Stimulated activated CD8-positive, alpha-beta memory T cell treated with anti-CD3 and anti-CD28 coated beads, Interleukin-2, amount 100 ng/mL, for 48 hours (primary cell): Measurements from ENCODE around the gene AMMECR1L.
"Not testable (repeated sequence)": the region's sequence is repeated elsewhere in the genome, so short reads cannot be mapped to it uniquely, and the experiment has no call there.

Source experiments
- DNase-seq, 2 donors: peaks; one replicate each; pipeline ENCODE4 v3.0.0-alpha.2; 2020; ENCODE audit warnings: low read depth in 2 of 2

The AMMECR1L gene

DNA sequence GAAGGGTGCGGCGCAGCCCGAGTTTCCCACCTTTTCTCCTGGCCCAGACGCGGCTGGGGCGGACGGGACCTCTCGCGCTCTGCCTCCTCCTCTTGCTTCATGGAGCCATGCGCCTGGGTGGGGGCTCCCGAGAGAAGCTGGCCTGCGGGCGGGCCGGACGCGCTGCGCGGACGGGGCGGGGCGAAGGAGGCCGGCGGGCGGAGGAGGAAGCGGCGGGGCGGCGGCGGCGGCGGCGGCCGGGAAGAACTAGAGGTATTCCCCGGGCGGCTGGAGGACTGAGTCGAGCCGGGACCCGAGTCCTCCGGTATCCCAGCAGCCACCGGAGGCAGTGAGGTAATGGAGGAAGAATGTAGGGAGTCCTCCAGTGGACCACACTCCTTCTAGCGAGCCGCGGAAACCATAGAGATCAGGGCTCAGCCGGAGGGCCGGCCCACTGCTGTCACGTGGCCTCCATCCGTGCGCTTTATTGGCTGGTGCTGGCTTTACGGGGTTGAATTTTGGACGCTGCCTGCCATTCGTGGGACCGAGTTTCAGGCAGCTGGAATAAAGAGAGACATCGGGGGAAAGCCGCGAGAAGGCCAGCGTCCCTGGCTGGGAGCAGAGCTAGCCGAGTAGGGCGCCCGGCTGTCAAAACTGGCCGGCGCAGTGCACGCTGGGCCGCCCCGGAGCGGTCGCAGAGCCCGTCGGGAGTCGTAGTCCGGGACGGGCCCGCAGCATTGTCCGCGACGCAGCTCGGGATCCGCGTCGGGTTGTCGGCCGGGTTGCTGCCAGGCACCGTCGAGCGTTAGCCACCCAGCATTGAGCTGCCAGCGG is at the start of gene AMMECR1L:
TSS of gene AMMECR1L (minus strand) at position 177 of the 813 bp plus-strand sequence. CDS start 11,722 bp downstream, outside the sequence.
- DNase-seq = peak; percentile 51 to 58

DNA sequence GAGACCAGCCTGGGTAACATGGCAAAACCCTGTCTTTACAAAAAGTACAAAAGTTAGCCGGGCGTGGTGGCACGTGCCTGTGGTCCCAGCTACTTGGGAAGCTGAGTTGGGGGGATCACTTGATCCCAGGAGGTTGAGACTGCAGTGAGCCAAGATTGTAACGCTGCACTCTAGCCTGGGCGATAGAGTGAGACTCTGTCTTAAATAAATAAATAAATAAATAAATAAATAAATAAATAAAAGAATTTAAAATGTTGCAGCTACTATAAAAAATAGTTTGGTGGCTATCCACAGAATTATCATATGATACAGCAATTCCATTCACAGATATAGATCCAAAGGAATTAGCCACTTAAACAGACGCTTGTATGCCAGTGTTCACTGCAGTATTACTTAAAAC is 49.6 kb upstream of the AMMECR1L start:
- DNase-seq = no peak

DNA sequence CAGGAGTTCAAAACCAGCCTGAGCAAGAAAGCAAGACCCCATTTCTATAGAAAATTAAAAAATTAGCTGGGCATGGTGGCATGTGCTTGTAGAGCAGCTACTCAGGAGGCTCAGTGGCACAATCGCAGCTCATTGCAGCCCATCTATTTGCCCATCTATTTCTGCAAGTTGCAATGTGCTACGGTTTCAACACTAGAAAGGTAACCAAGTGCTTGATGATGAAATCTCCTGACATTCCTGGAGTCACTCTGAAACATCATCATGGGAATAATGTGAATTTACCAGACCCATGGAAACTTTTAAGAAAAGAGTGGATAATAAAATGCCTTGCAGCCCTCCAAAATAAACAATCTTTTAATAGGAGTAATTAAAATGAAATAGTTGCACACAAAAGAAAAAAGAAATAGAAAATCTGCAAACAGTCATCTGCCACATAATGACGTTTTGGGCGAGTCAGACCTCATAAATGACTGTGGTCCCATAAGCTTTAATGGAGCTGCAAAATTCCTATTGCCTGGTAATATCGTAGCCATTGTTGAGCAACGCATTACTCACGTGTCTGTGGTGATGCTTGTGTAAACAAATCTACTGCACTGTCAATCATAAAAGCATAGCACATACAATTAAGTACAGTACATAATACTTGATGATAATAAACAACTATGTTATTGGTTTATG is 46.6 kb upstream of the AMMECR1L start:
- no peak for DNase-seq

DNA sequence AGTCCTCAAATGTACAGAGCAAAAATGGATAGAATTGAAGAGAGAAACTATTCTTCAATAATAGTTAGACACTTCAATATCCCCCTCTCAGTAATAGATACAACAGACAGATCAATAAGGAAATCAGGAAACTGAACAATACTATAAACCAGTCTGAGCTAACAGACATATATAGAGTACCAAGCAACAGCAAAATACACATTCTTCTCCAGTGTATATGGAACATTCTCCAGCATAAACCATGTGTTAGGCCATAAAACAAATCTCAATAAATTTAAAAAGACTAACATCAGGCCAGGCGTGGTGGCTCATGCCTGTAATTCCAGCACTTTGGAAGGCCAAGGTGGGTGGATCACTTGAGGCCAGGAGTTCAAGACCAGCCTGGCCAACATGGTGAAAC is 43.7 kb upstream of the AMMECR1L start:
- DNase-seq = no peak

DNA sequence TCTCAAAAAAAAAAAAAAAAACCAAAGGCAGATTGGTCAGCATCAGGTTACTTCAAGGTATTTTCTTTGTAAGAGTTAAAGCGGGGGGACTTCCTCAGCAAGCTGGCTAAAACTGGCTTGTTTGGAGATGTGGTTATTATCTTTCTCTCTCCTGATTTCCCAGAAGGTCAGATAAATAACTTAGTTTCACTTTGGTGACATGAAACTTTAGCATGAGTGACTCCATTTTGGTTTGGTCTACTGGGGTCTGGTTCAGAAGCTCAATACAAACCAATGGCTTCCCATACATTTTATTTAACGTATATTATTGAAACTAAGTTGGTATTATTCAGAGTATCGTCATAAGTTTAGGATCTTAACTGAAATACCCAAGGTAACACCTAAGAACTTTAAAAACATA is 41.6 kb upstream of the AMMECR1L start:
- no peak for DNase-seq

DNA sequence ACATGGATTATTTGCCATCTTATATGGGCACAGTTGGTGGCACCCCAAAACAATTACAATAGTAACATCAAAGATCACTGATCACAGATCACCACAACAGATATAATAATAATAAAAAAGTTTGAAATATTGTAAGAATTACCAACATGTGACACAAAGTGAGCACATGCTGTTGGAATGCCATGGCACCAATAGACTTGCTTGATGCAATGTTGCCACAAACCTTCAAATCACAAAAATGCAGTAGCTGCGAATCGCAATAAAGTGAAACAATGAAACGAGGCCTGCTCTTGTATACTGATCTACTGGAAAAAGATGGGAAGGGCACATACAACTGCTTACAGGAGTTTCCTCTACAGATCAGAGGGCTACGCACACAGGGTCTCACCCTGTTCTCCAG is 32.2 kb upstream of the AMMECR1L start:
- no peak for DNase-seq

DNA sequence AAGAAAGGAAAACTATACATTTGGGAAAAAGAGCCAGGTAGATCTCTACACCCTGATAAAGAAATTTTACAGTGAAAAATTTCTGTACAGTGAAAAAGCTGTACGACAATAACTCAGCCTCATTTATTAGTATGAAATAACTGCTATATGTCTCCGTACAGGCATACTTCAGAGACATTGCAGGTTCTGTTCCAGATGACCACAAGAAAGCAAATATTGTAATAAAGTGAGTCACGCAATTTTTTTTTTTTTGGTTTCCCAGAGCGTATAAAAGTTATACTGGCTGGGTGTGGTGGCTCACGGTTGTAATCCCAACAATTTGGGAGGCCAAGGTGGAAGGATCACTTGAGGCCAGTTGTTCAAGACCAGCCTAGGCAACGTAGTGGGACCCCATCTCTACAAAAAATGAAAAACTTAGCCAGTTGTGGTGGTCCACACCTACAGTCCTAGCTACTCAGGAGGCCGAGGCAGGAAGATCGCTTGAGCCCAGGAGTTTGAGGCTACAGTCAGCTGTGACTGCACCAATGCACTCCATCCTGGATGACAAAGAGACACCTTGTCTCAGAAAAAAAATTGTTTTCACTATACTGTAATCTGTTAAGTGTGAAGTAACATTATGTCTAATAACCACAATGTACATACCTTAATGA is 28.2 kb upstream of the AMMECR1L start:
- no peak for DNase-seq

DNA sequence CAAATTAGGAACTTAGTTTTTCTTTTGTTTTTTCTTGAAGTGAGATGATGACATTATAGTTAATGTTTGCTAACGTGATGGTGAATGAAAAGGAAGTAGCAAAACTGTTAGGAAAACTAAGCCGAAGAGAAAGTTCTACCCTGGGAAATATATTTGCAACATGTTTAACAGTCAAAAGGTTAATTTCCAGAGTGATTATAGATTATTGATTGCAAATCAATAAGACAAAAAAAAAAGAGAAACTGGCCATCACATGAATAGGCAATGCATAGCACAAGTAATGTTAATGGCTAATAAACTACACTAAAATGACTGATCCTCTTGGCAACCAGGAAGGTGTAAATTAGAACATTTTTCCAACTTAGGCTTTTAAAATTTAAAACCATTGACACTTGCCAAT is 26.0 kb upstream of the AMMECR1L start:
- DNase-seq = no peak

DNA sequence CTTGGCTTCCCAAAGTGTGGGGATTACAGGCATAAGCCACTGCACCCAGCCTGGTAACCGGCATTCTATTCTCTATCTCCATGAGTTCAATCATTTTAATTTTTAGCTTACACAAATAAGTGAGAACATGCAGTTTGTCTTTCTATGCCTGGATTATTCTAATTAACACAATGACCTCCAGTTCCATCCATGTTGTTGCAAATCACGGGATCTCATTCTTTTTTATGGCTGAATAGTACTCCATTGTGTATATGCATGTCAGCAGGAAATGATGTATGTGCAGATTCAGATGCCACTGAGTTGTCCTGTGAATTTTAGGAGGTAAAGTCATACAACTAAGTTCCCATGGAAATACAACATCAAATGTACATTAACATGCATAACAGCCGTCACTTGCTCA is 24.7 kb upstream of the AMMECR1L start:
- DNase-seq = no peak

DNA sequence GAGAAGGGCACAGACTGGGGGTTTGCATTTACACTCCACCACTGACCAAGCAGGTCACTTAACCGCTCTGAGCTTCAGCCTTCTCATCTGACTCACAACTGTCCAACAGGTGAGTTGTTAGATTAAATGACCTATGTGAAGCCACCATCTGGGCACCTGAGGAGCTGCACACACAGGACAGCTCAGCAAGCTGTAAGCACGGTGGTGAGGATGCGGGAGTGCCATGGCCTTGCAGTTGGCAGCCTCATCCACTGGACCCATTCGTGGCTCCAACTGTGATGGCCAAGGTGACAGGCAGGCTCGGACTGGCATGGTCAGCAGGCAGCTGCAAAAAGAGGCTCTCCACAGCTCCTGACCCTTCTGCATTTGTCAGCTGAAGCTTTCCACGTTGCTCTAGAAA is 23.3 kb upstream of the AMMECR1L start:
- DNase-seq = no peak

DNA sequence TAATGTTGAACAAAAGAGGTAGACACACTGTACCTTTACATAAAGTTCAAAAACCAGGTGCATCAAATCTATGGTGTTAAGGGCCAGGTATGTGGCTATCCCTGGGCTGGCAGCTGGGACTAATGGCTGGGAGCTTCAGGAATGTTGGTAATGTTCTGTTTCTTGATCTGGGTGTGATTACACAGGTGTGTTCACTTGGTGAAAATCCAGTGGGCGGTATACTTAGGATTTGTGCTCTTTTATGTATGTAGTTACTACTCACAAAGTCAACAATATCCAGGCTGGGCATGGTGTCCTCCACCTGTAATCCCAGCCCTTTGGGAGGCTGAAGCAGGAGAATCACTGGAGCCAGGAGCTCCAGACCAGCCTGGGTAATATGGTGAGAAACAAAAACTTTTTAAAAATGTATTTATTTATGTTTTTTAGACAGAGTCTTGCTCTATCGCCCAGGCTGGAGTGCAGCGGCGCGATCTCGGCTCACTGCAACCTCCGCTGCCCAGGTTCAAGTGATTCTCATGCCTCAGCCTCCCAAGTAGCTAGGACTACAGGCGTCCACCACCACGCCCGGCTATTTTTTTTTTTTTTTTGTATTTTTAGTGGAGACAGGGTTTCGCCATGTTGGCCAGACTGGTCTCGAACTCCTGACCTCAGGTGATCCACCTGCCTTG is 22.1 kb upstream of the AMMECR1L start:
- not testable (repeated sequence) for DNase-seq

DNA sequence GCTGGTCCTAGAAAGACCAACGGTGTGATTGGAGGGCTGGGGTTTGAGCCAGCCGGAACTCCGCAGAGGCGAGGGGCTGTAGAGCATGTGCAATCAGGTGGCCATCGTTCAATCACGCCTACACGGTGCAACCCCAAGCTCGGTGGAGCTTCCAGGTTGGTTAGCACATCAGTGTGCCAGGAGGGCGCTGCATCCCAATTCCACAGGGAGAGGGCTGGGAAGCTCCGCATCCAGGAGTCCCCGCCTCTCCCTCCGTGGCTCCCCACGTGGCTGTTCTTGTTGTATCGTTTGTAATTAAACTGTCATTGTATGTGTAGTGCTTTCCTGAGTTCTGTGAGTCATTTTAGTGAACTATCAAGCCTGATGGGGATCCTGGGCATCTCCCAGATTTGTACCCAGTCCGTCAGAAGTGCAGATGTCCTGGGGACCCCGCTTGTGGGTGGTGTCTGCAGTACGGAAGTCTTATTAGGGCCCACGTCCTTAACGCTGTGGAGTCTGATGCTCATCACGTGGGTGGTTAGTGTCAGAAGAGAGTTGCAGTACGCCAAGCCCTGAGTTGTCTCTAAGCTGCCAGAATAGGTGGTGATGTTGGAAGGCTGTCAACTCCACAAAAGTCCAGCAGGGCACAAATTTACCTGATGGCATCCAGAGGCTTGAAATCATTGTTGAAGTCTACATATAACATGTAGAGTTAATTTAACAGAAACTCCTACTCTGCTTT is 20.6 kb upstream of the AMMECR1L start:
- DNase-seq = no peak

DNA sequence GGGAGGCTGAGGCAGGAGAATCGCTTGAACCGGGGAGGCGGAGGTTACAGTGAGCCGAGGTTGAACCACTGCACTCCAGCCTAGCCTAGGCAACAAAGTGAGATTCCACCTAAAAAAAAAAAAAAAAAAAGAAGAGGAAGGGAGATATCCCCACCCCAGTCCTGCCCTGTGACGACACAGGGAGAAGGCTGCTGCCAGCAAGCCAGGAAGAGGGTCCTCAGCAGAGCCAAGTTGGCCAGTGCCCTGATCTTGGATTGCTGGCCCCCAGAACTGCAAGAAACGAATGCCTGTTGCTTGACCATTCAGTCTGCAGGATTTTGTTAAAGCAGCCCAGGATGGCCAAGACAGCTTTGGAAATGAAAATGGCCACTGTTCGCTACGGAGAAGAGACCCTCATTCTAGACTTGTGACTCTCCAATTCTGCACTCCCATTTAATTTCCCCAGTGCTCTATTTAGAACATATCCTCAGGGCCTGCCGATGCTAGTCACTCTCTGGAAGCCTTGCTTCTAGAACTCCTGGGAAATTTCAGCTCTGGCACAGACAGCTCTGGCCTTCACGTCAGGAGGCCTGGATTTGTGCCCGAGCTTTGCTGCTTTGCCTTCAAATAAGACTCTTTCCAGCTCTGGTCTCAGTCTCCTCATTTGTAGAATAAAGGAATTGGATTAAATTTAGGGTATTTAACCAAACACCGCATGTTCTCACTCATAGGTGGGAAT is 15.7 kb upstream of the AMMECR1L start:
- DNase-seq = no peak

DNA sequence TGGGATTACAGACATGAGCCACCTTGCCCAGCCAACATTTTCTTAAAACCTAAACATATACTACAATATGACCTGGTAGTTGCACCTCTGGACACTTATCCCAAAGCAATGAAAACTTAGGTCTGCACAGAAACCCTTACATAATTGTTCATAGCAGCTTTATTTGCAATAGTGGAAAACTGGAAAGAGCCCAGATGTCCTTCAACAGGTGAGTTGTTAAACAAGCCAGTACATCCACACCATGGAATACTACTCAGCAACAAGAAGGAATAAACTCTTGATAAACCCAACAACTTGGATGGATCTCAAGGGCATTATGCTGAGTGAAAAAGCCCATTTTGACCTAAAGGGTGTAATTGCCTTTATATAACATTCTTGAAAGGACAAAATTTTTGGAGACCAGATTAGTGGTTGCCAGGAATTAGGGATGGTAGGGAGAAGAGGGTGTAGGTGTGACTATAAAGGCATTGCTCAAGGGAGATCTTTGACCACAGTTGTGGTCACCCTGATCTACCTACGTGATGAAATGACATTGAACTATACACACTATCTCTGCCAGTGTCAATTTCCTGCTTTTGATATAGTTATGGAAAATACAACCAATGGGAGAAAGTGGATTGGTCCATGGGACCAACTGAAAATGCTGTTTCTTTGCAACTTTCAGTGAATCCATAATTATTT is 11.9 kb upstream of the AMMECR1L start:
- DNase-seq = no peak

DNA sequence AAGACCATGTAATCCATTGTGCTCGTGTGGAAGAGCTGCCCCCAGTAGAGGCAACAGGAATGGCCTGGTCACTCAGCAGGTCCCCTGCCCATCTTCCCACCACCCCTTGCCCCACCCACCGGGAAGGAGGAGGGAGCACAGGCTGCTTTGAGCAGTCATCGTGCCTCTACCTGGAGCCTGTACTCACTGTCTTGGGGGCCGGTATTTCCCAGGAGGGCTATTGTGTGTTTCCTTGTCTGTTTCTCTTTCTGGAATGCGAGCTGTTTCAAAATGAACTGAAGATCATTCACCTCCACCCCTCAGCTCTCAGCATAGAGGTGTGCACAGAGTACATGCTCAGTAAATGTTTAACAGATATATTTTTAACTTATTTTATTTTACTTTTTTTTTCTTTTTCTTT is 7.7 kb upstream of the AMMECR1L start:
- DNase-seq = no peak

DNA sequence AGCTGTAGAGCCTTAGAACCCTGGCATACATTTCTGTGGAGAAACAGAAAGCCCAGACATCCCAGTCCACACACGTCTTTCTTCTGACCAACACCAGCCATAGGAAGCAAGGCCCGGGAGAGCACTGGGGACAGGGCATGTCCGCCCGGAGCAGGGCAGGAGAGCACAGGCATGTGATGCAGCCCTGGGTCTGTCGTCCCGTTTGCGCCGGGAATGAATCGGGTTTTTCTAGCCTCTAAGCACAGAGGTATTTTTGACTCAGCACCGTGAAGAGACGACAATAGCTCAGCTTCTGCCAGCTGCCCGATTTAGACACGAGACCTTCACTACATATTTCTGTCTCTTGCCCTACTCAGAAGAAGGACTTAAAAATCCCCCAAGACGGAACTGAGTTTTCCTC is 7.3 kb upstream of the AMMECR1L start:
- no peak for DNase-seq

DNA sequence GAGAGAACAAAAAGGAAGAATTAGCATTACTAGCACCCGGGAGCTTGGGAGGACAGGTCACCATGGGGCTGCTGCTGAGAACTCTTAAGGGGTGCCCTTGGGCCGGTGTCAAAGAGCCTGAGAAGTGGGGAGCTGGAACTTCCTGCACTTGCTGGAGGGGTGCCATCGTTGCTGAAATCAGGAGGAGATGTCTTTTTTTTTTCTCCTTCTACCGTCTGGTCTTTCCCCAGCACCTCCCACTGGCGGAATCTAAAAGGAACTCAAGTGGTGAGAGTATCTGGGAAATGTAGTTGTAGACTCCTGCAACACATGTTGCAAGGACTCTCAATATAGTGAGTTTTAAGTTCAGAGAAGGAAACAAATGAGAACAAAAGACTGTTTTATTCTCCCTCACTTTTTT is 6.1 kb upstream of the AMMECR1L start:
- DNase-seq = no peak

DNA sequence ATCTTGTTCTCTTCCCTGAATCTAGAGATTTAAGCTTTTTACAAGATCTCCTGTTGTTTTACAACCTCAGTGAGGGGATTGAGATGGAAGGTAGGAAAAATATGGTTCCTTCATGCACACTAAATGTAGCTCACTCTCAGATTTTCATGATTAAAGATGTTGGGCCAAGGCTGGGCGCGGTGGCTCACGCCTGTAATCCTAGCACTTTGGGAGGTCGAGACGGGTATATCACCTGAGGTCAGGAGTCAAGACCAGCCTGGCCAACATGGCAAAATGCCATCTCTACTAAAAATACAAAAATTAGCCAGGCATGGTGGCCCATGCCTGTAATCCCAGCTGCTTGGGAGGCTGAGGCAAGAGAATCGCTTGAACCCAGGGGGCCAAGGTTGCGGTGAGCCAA is 5.0 kb upstream of the AMMECR1L start:
- not testable (repeated sequence) for DNase-seq

DNA sequence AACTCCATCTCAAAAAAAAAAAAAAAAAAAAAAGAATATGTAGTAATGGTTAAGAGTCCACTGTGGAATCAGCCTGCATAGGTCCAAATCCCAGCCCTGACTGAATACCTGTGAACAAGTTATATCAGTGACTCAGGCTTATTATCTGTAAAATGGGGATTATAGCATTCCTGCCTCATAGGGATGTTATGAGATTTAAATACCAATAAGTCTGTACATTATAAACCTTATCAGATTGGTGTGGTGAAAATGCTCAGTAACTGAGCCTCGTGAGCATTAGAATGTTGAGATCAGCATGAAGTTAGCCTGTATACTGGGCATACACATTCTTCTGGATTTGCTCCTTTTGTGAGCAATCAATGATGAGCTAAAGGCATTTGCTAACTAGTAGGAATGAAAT is 3.0 kb upstream of the AMMECR1L start:
- DNase-seq = no peak

DNA sequence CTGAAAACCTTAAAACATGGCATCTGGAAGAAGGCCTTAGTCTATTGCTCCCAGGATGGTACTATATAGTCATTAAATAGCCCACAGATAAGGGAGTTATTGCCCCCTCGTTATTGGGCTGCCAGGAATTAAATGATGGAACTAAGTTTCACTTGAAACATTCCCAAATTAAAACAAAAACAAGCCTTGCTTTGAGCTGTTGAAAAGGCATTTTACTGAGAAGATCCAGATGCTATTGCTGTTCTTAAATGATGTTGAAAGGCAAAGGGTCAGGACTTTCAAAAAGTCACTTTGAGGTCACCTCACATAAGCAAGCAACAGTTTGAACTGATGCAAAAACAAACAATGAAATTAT is 2.0 kb upstream of the AMMECR1L start:
- no peak for DNase-seq
